Liver (tissue), 9 donors: ENCODE measurements around the gene PEBP1. TPM values are rescaled to one million over a fixed set of nuclear protein-coding genes. Genes with fewer than 3 reads are reported as not detected.

Experiments
- DNase-seq: peaks from one replicate; pipeline ENCODE4 v3.0.0-alpha.2; 2017; ENCODE audit warnings: low spot score
- H3K27ac ChIP-seq, 2 donors: one replicate each; pipeline ENCODE4 v1.7.0; 2013; ENCODE audit warnings: inconsistent platforms in 2 of 2, low read length in 2 of 2, control low read depth in 1 of 2, low read depth in 1 of 2, mild to moderate bottlenecking in 1 of 2
- H3K27me3 ChIP-seq, 4 donors: one replicate each; pipeline versions ENCODE4 v1.6.1 to v1.7.0; 2013; ENCODE audit warnings: low read length in 3 of 4, inconsistent platforms in 1 of 4, mild to moderate bottlenecking in 1 of 4, moderate library complexity in 1 of 4; ENCODE audit not compliant: control insufficient read depth in 4 of 4, insufficient read depth in 4 of 4
- H3K36me3 ChIP-seq, 4 donors: one replicate each; pipeline versions ENCODE4 v1.6.1 to v1.7.0; 2013; ENCODE audit warnings: low read length in 3 of 4, mild to moderate bottlenecking in 3 of 4, low read depth in 1 of 4, moderate library complexity in 1 of 4; ENCODE audit not compliant: control insufficient read depth in 4 of 4, insufficient read depth in 3 of 4
- H3K4me1 ChIP-seq, 4 donors: one replicate each; pipeline versions ENCODE4 v1.6.1 to v1.7.0; 2013; ENCODE audit warnings: low read length in 3 of 4, mild to moderate bottlenecking in 3 of 4, moderate library complexity in 1 of 4; ENCODE audit not compliant: control insufficient read depth in 4 of 4, insufficient read depth in 4 of 4
- H3K4me3 ChIP-seq, 3 donors: one replicate each; pipeline versions ENCODE4 v1.6.1 to v1.7.0; 2013; ENCODE audit warnings: low read length in 3 of 3, control low read depth in 1 of 3, low read depth in 1 of 3, mild to moderate bottlenecking in 1 of 3
- H3K9ac ChIP-seq, 2 donors: one replicate each; pipeline ENCODE4 v1.7.0; 2013; ENCODE audit warnings: low read length in 2 of 2, mild to moderate bottlenecking in 2 of 2, moderate library complexity in 2 of 2, control low read depth in 1 of 2, low read depth in 1 of 2
- H3K9me3 ChIP-seq, 4 donors: one replicate each; pipeline versions ENCODE4 v1.6.1 to v1.7.0; 2013; ENCODE audit warnings: low read length in 3 of 4; ENCODE audit not compliant: control insufficient read depth in 4 of 4
- ATF3 ChIP-seq: IDR thresholded peaks from 2 replicates; pipeline ENCODE4 v1.6.1; 2016; ENCODE audit warnings: antibody characterized with exemption
- EGR1 ChIP-seq, 2 donors: IDR thresholded peaks; 2 replicates each; pipeline ENCODE4 v1.6.1; 2016 to 2018; ENCODE audit warnings: antibody characterized with exemption in 2 of 2, low read depth in 2 of 2
- FOXA1 ChIP-seq: IDR thresholded peaks from 2 replicates; pipeline ENCODE4 v1.6.1; 2016; ENCODE audit warnings: antibody characterized with exemption
- FOXA2 ChIP-seq: IDR thresholded peaks from 2 replicates; pipeline ENCODE4 v1.6.1; 2016; ENCODE audit warnings: antibody characterized with exemption
- GABPA ChIP-seq, 2 donors: IDR thresholded peaks in 1 of 2; conservative IDR thresholded peaks in 1 of 2; 2 replicates each; pipeline ENCODE4 v1.6.1; 2016; ENCODE audit warnings: antibody characterized with exemption in 2 of 2, mild to moderate bottlenecking in 1 of 2, moderate library complexity in 1 of 2
- HNF4A ChIP-seq, 2 donors: conservative IDR thresholded peaks; 2 replicates each; pipeline ENCODE4 v1.6.1; 2016; ENCODE audit warnings: antibody characterized with exemption in 2 of 2, mild to moderate bottlenecking in 2 of 2
- HNF4G ChIP-seq: IDR thresholded peaks from 2 replicates; pipeline ENCODE4 v1.6.1; 2016; ENCODE audit warnings: antibody characterized with exemption
- JUND ChIP-seq, 2 donors: IDR thresholded peaks; 2 replicates each; pipeline ENCODE4 v1.6.1; 2016; ENCODE audit warnings: antibody characterized with exemption in 2 of 2
- MAX ChIP-seq: IDR thresholded peaks from 2 replicates; pipeline ENCODE4 v1.6.1; 2016; ENCODE audit warnings: antibody characterized with exemption
- NR2F2 ChIP-seq: IDR thresholded peaks from 2 replicates; pipeline ENCODE4 v1.6.1; 2016; ENCODE audit warnings: antibody characterized with exemption
- RAD21 ChIP-seq, 2 donors: IDR thresholded peaks; 2 replicates each; pipeline ENCODE4 v1.6.1; 2016; ENCODE audit warnings: antibody characterized with exemption in 2 of 2, mild to moderate bottlenecking in 2 of 2
- REST ChIP-seq: IDR thresholded peaks from 2 replicates; pipeline ENCODE4 v1.6.1; 2016; ENCODE audit warnings: antibody characterized with exemption, mild to moderate bottlenecking
- RXRA ChIP-seq, 2 donors: IDR thresholded peaks; 2 replicates each; pipeline ENCODE4 v1.6.1; 2017 to 2018; ENCODE audit warnings: antibody characterized with exemption in 2 of 2, mild to moderate bottlenecking in 1 of 2
- SP1 ChIP-seq: IDR thresholded peaks from 2 replicates; pipeline ENCODE4 v1.6.1; 2018; ENCODE audit warnings: antibody characterized with exemption, mild to moderate bottlenecking
- TAF1 ChIP-seq: conservative IDR thresholded peaks from 2 replicates; pipeline ENCODE4 v1.6.1; 2016; ENCODE audit warnings: antibody characterized with exemption, mild to moderate bottlenecking
- YY1 ChIP-seq: IDR thresholded peaks from 2 replicates; pipeline ENCODE4 v1.6.1; 2016; ENCODE audit warnings: antibody characterized with exemption, mild to moderate bottlenecking
- WGBS: extraction: QIAGEN DNeasy Blood & Tissue Kit; methylation state at CpG from one replicate; pipeline ENCODE4 v1.1.7; 2013; 5-methylcytosine and 5-hydroxymethylcytosine counted together
- polyA plus RNA-seq, 2 donors: library from polyadenylated mRNA; stranded (reverse) in 1 of 2; unstranded in 1 of 2; fragments of 200-250 nt in 1 of 2; fragments of >200 nt in 1 of 2; fragmentation: Nextera tagmentation in 1 of 2; extraction: Ambion mirVana in 1 of 2; gene quantifications; one replicate each; pipeline versions ENCODE4 v1.2.1 to v1.2.3, GENCODE V29; 2013 to 2015
- total RNA-seq, 2 donors: library from RNA; depleted of rRNA; stranded (reverse); fragments of >200 nt; gene quantifications; one replicate each; pipeline ENCODE4 v1.2.3, GENCODE V29; 2014
- TF ChIP-seq, protein P1 (sequence below): IDR thresholded peaks from 2 replicates; pipeline ENCODE4 v1.6.1; 2016; ENCODE audit warnings: antibody characterized with exemption
- TF ChIP-seq, protein P2 (sequence below): fragments of 150-350 bp; IDR thresholded peaks from 2 replicates; pipeline ENCODE4 v1.5.1; 2017; ENCODE audit warnings: improper control_type of control experiment, low read depth, low read length; ENCODE audit not compliant: missing input control
- donor health status: healthy.
- donor health status: healthy.
- donor health status: healthy.
- donor health status: healthy.
- donor health status: healthy.

The PEBP1 gene
- total and polyA plus RNA-seq, 4 donors, result 478 to 1,937 (median 635) TPM

DNA sequence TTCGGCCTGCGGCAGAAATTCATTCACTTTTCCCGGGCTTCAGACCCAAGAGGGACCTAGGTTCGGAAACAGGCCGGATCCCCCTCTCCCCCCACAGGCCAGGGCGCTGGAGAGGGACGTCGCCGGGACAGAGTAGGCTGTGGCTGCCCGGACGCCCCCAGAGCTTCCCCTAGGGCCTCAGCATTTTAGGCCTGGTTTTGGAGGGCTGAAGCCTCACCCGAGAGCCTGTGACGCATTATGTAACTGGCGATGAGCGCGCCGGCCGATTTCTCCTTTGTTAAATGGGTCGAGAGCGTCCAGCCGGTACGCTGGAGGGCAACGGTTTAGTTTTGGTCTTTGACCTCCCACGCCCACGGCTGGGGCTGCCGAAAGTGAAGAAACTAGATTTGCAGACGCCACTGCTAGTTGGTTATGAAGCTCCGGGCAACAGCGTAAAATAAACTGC is 657 bp downstream of the PEBP1 start:
- WGBS, result under 1% methylated on average over 29 of the region's 29 CpGs
- H3K36me3 ChIP-seq, result peaks cover 5 to 21% (median 17%) of the 10 kb centered on the region in 4 donors
- peaks cover 3 to 48% (median 33%) of the 10 kb centered on the region in 4 donors for H3K4me1 ChIP-seq
- peak overlapping the region; percentile 90 to 96 for H3K27ac ChIP-seq
- TF ChIP-seq, protein P1, sequence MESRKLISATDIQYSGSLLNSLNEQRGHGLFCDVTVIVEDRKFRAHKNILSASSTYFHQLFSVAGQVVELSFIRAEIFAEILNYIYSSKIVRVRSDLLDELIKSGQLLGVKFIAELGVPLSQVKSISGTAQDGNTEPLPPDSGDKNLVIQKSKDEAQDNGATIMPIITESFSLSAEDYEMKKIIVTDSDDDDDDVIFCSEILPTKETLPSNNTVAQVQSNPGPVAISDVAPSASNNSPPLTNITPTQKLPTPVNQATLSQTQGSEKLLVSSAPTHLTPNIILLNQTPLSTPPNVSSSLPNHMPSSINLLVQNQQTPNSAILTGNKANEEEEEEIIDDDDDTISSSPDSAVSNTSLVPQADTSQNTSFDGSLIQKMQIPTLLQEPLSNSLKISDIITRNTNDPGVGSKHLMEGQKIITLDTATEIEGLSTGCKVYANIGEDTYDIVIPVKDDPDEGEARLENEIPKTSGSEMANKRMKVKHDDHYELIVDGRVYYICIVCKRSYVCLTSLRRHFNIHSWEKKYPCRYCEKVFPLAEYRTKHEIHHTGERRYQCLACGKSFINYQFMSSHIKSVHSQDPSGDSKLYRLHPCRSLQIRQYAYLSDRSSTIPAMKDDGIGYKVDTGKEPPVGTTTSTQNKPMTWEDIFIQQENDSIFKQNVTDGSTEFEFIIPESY, result peak; percentile 61
- peak; percentile 69 for TF ChIP-seq NR2F2
- peak; percentile 48 for TF ChIP-seq FOXA1
- peak; percentile 84 to 91 for TF ChIP-seq HNF4A (conservative IDR thresholded peaks at IDR 0.05)
- no peak for TF ChIP-seq TAF1
- peak; percentile 39 for TF ChIP-seq HNF4G
- TF ChIP-seq ATF3, result no peak
- TF ChIP-seq RXRA (IDR thresholded peaks at IDR 0.05), result peak; percentile 81 to 91
- peak in 1 of 2 donors; percentile 18 for TF ChIP-seq RAD21 (IDR thresholded peaks at IDR 0.05)
- TF ChIP-seq FOXA2, result no peak
- peak; percentile 65 for TF ChIP-seq YY1
- TF ChIP-seq JUND (IDR thresholded peaks at IDR 0.05), result peak; percentile 23 to 38
- peak in 1 of 2 donors; percentile 20 for TF ChIP-seq GABPA (IDR thresholded peaks at IDR 0.05 in 1 of 2, conservative IDR thresholded peaks at IDR 0.05 in 1 of 2)
- TF ChIP-seq SP1, result peak; percentile 68
- TF ChIP-seq REST, result peak; percentile 56
- TF ChIP-seq, protein P2, sequence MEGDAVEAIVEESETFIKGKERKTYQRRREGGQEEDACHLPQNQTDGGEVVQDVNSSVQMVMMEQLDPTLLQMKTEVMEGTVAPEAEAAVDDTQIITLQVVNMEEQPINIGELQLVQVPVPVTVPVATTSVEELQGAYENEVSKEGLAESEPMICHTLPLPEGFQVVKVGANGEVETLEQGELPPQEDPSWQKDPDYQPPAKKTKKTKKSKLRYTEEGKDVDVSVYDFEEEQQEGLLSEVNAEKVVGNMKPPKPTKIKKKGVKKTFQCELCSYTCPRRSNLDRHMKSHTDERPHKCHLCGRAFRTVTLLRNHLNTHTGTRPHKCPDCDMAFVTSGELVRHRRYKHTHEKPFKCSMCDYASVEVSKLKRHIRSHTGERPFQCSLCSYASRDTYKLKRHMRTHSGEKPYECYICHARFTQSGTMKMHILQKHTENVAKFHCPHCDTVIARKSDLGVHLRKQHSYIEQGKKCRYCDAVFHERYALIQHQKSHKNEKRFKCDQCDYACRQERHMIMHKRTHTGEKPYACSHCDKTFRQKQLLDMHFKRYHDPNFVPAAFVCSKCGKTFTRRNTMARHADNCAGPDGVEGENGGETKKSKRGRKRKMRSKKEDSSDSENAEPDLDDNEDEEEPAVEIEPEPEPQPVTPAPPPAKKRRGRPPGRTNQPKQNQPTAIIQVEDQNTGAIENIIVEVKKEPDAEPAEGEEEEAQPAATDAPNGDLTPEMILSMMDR, result no peak
- TF ChIP-seq EGR1 (IDR thresholded peaks at IDR 0.05; ENCODE audit: low read depth in 2 of 2), result peak; percentile 91 to 93
- peak; percentile 62 for TF ChIP-seq MAX
- H3K27me3 ChIP-seq, result no peaks in the 10 kb centered on the region
- no peaks in the 10 kb centered on the region for H3K9me3 ChIP-seq
- DNase-seq, result peak; percentile 57
- H3K4me3 ChIP-seq, result peak overlapping the region; percentile 73 to 96 (median 81)
- H3K9ac ChIP-seq, result peak overlapping the region; percentile 87 to 95
